HG03066 (cell line): ENCODE measurements around the gene RBMS3.

Experiments used
- ATAC-seq: cut with Tn5 transposase; IDR thresholded peaks from one replicate; pipeline ENCODE4 v1.9.1; 2021; ENCODE audit warnings: low read depth; ENCODE audit not compliant: unreplicated experiment

RBMS3 gene

DNA sequence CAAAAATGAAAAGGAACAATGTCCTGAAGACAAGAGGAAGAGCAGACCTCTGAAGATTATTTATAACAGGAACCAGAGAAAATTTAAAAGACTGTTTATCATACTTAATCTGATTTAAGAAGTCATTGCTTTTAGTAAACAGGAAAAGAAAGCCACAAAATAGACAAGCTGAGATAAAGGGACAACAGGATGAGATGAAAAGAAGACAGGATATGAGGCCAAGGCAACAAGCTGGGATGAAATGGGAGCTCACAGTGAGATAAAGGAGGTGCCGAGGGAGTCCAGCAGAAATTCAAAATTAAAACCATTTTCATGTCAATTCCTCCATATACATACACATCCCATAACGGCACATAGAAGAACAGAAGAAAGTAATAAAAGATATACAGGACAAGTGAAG is 277.0 kb downstream of the RBMS3 start:
- ATAC-seq = no peak

DNA sequence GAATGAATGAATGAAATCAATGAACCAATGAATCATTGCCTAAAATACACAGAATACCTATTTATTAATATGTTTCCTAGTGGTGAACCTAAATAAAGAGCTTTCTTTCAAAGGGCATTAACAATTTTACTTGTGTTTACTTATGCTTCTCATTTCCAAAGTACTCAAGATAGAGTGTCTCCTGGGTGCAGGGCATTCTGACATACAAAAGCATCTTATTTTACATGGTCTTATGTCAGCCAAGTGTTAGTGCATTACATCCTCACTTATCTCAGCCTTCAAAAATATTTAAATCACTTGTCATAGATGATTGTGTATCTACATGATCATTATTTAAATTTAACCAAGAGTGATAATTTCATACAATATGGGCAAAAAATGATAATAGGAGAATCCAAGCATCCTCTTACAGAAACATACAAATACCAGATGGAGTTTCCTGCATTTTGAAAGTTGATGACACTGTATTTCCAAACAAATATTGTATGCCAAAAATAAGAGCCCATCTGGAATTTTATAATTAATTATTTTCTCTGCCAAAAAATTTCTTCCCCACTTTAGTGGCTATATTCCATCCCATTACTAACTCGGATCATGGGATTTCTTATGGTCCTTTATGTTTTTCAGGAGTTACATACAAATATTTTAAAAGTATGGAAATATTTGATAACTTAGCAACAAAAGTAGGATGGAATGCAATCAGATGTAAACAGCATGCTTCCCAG is 279.0 kb downstream of the RBMS3 start:
- no peak for ATAC-seq

DNA sequence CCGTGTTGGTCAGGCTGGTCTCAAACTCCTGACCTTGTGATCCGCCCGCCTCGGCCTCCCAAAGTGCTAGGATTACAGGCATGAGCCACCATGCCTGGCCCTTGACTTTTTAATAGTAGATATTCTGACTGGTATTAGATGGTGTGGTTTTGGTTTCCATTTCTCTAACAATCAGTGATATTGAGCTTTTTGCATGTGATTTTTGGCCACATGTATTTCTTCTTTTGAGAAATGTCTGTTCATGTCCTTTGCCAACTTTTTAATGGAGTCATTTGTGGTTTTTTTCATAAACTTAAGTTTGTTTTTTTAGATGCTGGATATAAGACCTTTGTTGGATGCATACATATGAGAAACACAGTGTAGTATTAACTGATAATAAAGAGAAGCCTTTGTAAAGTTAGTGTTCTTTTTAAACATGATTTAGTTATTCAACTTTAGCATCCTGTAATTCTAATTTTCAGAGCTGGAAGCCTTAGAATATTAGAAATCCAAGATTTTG is 280.8 kb downstream of the RBMS3 start:
- ATAC-seq = no peak

DNA sequence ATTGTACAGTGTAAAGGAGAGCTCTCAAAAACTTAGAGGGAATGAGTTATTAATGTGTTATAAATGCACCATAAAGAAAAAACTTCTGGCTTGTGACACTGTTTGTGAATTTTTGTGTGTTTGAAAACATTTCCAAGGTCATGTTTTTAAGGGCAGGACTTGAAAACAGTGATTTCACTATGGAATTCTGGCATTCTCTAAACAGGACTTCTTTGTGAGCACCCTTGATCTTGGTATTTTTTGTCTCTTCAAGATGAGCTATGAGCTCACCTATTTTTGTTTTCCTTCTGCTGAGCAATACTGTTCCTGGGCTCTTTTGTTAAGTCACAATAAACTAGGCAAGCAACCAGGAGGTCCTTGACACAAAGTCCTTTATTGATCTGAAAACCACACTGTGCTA is 284.4 kb downstream of the RBMS3 start:
- no peak for ATAC-seq

DNA sequence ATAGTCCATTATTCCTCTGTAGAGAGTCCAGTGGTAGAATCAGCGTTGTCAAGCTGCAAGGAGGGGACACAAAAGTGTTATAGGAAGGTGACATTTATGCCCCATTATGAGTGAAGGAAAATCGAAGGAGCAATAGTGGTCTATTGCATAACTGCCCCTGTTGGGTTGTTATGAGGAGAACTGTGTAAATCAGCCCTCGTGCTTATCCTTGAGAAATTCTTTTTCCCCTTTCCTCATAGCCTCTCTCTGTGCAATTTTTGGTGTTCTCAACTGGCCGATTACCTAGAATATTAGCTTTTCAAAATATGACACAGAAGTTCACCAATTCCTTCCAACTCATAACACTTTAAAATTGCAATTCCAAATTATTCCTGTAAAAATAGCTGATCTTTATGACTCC is 286.6 kb downstream of the RBMS3 start:
- ATAC-seq = no peak

DNA sequence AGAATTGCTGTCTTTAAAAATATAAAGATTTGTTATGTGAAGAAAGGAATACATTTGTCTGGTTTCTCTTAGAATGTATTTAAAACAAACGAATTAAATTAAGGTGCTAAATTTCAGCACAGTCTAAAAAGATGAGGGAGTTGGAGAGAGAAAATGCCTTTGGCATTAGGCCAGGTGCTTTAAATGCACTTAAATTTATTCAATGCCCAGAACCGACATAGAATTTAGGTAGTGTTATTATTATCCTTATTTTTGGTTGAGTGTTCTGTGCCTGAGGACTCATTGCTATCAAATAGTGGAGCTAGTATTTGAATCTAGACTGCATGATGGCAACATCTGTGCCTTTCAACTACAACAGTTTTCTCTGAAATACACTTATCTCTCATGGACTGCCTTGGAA is 287.5 kb downstream of the RBMS3 start:
- ATAC-seq = no peak

DNA sequence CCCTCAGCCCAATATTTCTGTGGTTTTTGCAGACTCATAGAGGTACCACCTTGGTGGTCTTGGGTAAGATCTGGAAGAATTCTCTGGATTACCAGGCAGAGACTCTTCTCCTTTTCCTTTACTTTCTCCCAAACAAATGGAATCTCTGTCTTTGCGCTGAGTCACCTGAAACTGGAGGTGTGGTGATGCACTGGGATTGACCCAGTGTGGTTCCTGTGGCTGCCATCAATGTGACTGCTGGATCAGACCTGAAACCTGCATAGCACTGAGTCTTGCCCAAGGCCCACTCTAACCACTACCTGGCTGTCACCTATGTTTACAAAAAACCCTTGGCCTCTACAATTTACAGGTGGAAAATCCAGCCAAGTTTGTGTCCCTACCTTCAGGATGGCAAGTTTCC is 295.3 kb downstream of the RBMS3 start:
- ATAC-seq = no peak

DNA sequence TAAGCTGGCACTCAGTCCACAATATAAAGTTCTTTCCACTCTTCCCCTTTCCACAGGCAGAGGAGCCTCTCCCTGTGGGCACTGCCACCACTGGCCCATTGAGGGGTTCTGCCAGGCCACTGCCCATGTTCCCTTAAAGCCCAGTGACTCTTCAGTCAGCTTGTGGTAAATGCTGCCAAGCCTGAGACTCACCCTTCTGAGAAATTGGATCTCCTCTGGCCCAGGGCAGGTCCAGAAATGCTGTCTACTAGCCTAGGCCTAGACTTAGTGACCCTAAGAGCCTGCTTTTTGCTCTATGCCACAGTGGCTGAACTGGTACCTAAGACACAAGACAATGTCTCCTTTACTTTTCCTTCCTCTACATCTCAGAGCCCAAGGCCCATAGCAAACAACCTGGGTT is 295.8 kb downstream of the RBMS3 start:
- no peak for ATAC-seq

DNA sequence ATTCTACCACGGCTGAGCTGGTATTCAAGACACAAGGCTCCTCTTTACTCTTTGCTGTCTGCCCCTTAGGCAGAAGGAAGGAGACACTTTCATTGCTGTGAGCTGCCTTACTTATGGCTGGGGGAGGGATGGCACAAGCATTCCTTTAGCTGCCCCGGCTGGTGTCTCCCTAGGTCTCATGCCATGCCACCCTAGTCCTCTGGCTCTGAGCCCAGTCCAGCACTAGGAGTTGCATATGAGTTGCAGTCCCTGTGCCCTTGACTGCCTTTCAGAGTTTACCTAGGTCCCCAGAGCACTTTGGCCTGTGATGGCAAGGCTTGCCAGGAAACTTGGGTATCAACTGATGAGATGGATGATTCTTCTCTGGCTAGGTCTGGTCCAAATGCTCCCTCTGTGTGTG is 296.4 kb downstream of the RBMS3 start:
- ATAC-seq = no peak

DNA sequence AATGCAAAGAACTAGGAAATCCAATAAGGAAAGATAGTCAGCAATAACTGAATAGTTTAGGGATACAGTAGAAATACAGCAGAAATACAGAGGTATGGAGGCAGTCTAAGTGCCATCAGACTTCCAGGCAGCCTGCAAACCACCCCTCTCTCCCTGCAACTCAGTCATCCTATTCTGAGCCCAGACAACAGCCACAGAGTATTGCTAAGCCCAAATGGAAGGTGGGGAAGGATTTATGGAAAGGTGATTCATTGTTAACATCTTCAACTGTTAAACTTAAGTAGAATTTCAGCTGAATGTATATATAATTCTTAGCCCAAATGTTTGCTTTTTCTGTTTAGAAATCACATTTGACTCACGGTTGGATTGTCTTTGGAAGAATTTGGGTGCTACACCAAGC is 300.4 kb downstream of the RBMS3 start:
- no peak for ATAC-seq

DNA sequence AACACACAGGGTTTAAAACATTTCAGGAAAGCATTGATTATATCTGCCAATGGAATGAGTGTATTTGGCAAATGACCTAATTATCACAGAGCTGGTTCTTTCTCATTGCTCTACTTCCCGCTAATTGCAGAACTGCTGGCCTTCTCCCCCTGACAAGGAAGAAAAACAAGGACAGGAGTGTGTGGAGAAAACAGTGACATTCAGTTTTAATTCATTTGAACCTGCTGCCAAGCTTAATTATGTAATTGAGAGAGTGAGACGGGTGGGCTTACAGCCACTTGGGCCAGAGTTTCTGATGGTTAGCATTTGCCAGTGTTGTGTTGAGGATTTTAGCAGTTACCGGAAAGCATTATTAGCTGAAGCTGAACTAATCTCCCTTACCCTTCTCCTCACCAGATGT is 301.4 kb downstream of the RBMS3 start:
- no peak for ATAC-seq

DNA sequence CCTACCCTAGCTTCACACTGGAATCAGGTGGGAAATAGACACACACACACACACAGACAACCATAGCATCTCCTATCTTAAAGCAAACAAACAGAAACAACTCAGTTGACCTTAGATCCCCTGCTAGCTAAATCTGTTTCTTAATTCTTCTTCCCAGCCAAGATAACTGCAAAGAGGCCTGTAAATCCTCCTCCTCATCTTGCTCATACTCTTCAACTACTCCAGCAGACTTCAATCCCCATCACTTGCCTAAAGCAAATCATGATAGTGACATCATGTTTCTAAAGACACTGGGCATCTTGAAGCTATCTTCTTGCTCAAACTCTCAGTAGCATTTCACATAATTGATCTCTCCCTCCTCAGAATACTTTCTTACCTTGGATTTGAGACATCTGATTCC is 303.0 kb downstream of the RBMS3 start:
- ATAC-seq = no peak

DNA sequence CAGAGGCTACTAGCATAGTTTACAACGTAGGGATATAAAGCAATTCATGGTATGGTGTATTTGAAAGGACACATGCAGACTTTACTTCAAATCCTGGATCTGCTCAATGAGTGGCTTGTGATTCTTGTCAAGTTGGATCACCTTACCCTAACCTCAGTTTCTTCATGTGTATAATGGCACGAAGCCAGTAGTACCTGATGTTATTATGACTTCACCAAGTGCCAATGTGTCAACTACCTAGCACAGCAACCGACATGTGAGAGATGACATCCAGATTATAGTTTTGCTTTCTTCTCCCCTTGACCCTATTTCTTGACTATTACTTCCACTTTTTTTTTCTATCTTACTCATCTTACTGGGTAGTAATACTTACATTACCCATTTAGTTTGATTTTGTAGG is 304.5 kb downstream of the RBMS3 start:
- no peak for ATAC-seq

DNA sequence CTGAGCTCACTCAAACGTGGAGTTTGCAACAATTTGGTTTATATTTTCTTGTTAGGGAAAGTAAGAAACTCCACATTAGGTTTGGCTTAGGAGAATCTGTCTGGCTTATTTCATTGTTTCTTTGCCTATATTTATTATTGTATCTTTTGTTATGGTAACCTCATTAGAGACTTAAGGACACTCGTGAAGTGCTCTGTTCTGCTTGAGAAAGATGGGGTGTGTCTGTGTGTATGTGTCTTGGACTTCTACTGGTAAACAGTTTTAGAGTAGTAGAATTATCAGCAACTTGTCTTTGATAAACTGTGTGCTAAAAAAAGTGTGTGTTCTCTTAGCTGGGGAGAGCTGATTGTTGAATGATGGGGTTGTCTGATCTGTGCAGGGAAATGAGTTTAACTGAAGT is 306.5 kb downstream of the RBMS3 start:
- no peak for ATAC-seq

DNA sequence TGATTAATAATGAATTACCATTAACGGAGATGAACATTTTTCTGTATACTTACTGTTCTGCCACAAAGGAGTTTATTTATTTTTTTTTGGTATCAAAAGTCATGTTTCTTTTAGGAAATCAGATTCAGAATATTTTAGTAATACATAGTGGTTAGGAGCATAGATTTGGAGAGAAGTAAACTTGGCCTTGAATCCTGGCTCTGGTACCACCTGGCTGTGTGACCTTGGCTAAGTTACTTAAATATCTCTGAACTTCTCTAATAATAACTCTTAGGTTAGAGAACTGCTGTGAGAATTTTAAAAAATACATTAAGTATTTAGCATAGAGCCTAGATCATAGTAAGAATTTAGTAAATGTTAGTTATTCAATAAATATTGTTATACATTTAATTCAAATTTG is 309.1 kb downstream of the RBMS3 start:
- ATAC-seq = no peak

DNA sequence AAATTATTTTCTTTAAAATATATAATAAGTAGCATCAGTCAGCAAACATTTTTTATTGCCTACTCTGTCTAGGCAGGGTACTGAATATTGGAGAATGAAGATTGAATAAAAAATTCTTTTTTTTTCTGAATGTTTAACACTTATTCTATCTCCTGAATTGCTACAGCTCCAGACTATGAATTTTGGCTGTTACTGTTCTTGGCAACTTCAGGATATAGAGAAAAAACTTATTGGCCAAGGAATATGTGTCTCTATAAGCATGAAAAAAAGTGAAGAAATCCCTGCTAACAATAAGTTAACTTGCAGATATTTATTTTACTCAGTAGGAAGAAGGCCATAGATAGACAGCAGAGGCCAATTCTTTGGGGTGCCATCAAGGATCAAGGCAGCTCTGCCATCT is 309.6 kb downstream of the RBMS3 start:
- ATAC-seq = no peak

DNA sequence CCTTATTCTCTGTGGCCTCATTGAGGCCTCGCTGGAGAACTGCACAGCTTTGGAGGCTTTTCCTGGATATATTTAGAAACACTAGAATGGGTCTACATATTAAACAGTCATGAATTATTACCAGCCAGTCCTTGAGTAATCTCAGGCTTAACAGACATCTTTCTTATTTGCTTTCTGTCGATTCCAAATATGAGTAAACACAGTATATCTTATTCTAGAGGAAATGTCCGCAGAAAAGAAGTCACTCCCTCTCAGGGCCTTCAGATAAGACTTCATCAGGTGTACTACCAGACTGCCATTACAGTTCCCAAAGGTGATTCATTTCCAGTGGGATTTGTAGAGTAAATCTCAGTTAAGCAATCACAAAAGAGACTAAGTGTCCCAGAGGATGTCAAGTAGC is 310.7 kb downstream of the RBMS3 start:
- no peak for ATAC-seq

DNA sequence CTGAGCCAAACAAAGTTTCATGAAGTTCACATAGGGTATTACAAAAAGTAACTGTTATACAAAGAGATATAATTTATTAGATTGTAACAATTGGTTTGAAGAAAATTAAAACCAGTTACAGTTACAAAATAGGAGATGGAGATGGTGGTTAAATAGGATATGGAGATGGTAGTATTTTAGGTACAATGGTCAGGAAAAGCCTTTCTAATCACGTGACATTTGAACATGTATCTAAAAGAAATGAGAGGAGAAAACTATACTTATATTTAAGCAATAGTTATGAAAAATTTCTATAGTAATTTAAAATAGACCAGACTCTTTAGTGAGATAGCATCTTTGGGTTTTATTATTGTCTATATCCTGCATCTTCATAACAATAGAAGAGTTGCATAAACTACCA is 312.9 kb downstream of the RBMS3 start:
- no peak for ATAC-seq

DNA sequence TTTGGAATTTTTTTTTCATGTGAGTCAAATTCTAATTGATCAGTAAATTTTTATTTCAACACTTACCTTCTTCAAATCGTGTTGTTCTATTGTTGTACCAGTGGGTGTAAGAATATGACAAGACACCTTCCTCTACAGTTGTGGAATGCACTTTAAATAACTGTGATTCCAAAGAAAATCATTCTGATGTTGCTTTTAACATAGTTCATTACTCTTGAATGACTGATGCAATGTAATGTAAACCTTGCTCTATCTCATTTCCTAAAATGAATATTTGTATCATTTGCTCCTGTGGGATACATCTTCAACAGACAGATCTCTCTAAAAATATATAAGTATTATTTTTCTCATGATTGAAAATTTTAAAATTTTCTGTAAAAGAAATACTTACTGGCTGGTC is 313.4 kb downstream of the RBMS3 start:
- ATAC-seq = no peak

DNA sequence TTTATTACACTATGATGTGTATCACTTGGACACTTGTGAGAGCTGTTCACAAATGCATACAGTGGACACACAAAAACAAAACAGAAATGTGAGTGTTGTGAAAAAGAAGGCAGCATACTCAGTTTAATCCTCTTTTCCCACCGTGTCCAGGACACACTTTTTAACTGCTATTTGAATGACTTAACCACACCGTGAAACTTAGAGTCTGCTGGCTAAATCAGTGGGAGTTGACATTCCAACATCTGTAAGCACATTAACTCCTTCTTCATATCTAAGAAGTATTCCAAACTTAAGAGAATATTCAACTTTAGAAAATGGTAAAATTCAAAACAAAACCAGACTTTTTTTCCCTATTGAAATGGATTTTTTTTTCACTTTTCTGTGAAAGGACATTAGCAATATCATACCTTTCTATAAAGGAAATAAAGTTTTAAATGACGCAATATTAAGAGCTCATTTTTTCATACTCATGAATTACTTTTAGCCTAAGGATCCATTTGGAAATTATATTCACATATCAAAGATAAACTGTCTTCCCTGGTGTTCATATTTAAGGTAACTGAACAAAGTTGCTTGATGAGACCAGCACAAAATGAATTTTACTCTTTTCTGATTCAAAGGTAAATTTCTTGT is 316.6 kb downstream of the RBMS3 start:
- ATAC-seq = no peak

DNA sequence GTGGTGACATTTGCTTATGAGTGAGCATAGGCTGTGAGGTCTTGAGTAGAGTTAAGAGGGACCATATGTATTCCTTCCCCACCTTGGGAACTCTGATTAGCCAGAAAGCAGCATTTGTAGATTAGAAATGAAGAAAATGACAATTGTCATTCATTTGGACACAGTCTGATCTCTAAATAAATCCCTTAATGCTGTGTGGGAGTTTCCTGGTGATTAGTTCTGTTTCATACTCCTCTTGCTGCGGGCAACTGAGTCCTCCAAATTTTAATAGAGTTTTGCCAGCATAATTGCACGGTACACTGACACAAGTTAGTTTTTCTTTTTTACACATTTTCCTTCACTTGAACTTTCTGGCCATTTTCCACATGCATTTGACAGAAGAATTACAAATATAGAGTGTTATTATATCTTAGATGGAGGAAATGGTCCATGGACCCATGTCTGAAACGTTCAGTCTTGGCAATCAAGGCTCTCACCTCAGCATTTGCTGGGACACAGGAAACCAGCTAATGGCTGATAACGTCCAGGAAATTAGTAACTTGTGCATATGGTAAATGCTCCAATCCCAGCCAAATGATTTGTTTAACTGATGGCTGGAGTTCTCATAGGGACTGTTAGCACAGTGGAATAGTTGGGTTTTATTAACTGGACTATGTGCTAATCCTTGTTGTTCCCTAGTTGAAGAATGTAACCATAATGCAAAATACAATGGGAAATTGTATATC is 321.2 kb downstream of the RBMS3 start:
- no peak for ATAC-seq

DNA sequence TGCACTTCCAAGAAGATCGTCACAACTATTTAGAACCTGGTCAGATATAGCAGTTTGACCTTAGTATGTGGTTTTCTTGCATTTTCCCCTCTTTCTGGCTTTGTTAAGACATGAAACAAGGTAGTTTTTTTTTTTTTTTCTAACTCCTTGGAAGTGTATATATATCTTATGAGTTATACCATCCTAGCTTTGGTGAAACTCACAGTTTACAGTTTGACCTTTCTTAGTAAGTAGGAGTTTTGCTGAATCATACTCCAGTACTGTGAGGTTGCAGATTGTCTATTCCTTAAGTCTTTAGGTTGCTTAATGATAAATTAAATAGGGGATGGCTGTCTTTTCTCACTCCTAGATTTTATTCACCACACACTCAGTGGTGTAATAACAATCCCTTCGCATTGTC is 325.0 kb downstream of the RBMS3 start:
- no peak for ATAC-seq
